Body of pancreas (tissue), 4 donors: ENCODE results near the gene RETN. TPM values are rescaled to one million over a fixed set of nuclear protein-coding genes. Genes with fewer than 3 reads are reported as not detected.

Experiments used
- ATAC-seq: fragments of 150-250 bp; one replicate; pipeline ENCODE4 v1.9.1; 2016
- DNase-seq, 4 donors: peaks; one replicate each; pipeline ENCODE4 v3.0.0-alpha.2; 2019
- H3K27ac ChIP-seq, 4 donors: fragments of 200-600 bp; sonication (generic); 1 replicate in 3 of 4; 2 replicates in 1 of 4; pipeline versions ENCODE4 v1.5.1 to v1.6.1; 2016 to 2019; ENCODE audit warnings: mild to moderate bottlenecking in 1 of 4, mixed read lengths in 1 of 4, moderate library complexity in 1 of 4
- H3K27me3 ChIP-seq, 2 donors: fragments of 200-600 bp; sonication (generic); one replicate each; pipeline ENCODE4 v1.6.0; 2016; ENCODE audit warnings: mild to moderate bottlenecking in 1 of 2
- H3K36me3 ChIP-seq, 2 donors: fragments of 200-600 bp; sonication (generic); replicated peaks in 1 of 2; 2 replicates each; pipeline ENCODE4 v1.5.1; 2016; ENCODE audit warnings: low read depth in 2 of 2; ENCODE audit not compliant: insufficient read depth in 1 of 2
- H3K4me1 ChIP-seq: fragments of 200-600 bp; sonication (generic); one replicate; pipeline ENCODE4 v1.6.0; 2016
- H3K4me3 ChIP-seq, 2 donors: fragments of 200-600 bp; sonication (generic); 1 replicate in 1 of 2; 2 replicates in 1 of 2; pipeline ENCODE4 v1.5.1; 2016 to 2019
- H3K9me3 ChIP-seq, 3 donors: fragments of 200-600 bp; sonication (generic); 1 replicate in 2 of 3; 2 replicates in 1 of 3; pipeline ENCODE4 v1.5.1; 2016
- CTCF ChIP-seq, 7 experiments: fragments of 450-650 bp in 4 of 7; fragments of 200-600 bp in 3 of 7; sonication (generic) in 3 of 7; IDR thresholded peaks; one replicate each; pipeline ENCODE4 v1.5.1; 2016 to 2019; ENCODE audit warnings: antibody characterized with exemption in 7 of 7
- POLR2A ChIP-seq, 3 donors: fragments of 450-650 bp; IDR thresholded peaks; one replicate each; pipeline ENCODE4 v1.6.1; 2016; ENCODE audit warnings: antibody characterized with exemption in 3 of 3, mild to moderate bottlenecking in 2 of 3
- WGBS, 2 donors: methylation state at CpG; one replicate each; pipeline ENCODE4 v1.1.5; 2017; 5-methylcytosine and 5-hydroxymethylcytosine counted together
- intact Hi-C: fragments of 100-400 bp; cut with DNase I; formaldehyde crosslinking; loops from one replicate; pipeline ENCODE4 v1.15.1; 2023
- total RNA-seq, 2 donors: library from RNA; depleted of rRNA; stranded (reverse); fragments of >200 nt; gene quantifications; one replicate each; pipeline ENCODE4 v1.1.0, GENCODE V29; 2016

The RETN gene
- total RNA-seq, 2 donors from 2014 or later, result not detected

- Histone ChIP-seq H3K27ac (no peak overlapping the region), H3K4me3 (no peak overlapping the region), H3K9me3 (no peaks in the 10 kb centered on the region), H3K4me1 (peaks cover 10% of the 10 kb centered on the region), H3K27me3 (no peaks in the 10 kb centered on the region), H3K36me3 (peaks cover 0 to 2% of the 10 kb centered on the region in 2 donors)
- DNase-seq (no peak), ATAC-seq (no peak)
- WGBS, 2 donors, result 92% methylated on average over 20 of the region's 20 CpGs; no CpG with 5 or more reads in 1 of the 2 donors
- no peak for TF ChIP-seq CTCF (IDR thresholded peaks at IDR 0.05)
- TF ChIP-seq POLR2A (IDR thresholded peaks at IDR 0.05), result no peak
- intact Hi-C loops, result no loop called here
These were observed 24.3 kb upstream of the RETN start for GRCh38 chr19:7644550-7644877.

- H3K27ac ChIP-seq, result no peak overlapping the region
- no peaks in the 10 kb centered on the region for H3K36me3 ChIP-seq
- peaks cover 11% of the 10 kb centered on the region for H3K4me1 ChIP-seq
- H3K9me3 ChIP-seq, result no peaks in the 10 kb centered on the region
- 75 to 96% methylated on average over 4 to 14 of the region's 14 CpGs for WGBS, 2 donors
- ATAC-seq (no peak), DNase-seq (no peak)
- H3K27me3 ChIP-seq, result no peaks in the 10 kb centered on the region
- H3K4me3 ChIP-seq, result no peak overlapping the region
- no peak for TF ChIP-seq CTCF (IDR thresholded peaks at IDR 0.05)
- intact Hi-C loops, result no loop called here
These were observed 23.7 kb upstream of the RETN start for GRCh38 chr19:7645163-7645562.

- DNase-seq (no peak), ATAC-seq (no peak)
- Histone ChIP-seq H3K36me3 (no peaks in the 10 kb centered on the region), H3K27me3 (no peaks in the 10 kb centered on the region), H3K4me3 (no peak overlapping the region), H3K4me1 (peaks cover 11% of the 10 kb centered on the region), H3K9me3 (no peaks in the 10 kb centered on the region), H3K27ac (no peak overlapping the region)
- TF ChIP-seq POLR2A (IDR thresholded peaks at IDR 0.05), result no peak
- no peak for TF ChIP-seq CTCF (IDR thresholded peaks at IDR 0.05)
- 73 to 88% methylated on average over 19 to 20 of the region's 20 CpGs for WGBS, 2 donors
- intact Hi-C loops, result no loop called here
These were observed 23.0 kb upstream of the RETN start for GRCh38 chr19:7645656-7646425.

- TF ChIP-seq CTCF (IDR thresholded peaks at IDR 0.05) (no peak), POLR2A (IDR thresholded peaks at IDR 0.05) (no peak)
- no peak for DNase-seq
- Histone ChIP-seq H3K36me3 (no peaks in the 10 kb centered on the region), H3K4me3 (no peak overlapping the region), H3K27ac (no peak overlapping the region), H3K27me3 (no peaks in the 10 kb centered on the region), H3K9me3 (no peaks in the 10 kb centered on the region), H3K4me1 (peaks cover 11% of the 10 kb centered on the region)
- intact Hi-C loops, result no loop called here
- WGBS, 2 donors, result 80 to 82% methylated on average over 7 to 8 of the region's 8 CpGs
- ATAC-seq, result no peak
These were observed 22.5 kb upstream of the RETN start for GRCh38 chr19:7646426-7646700.

GRCh38 chr19:7647156-7647555, 21.7 kb upstream of the RETN start:
- H3K27me3 ChIP-seq, result no peaks in the 10 kb centered on the region
- intact Hi-C loops, result no loop called here
- DNase-seq (no peak), ATAC-seq (no peak)
- 90 to 93% methylated on average over 7 to 23 of the region's 26 CpGs for WGBS, 2 donors
- no peak overlapping the region for H3K27ac ChIP-seq
- H3K4me3 ChIP-seq, result no peak overlapping the region
- no peaks in the 10 kb centered on the region for H3K9me3 ChIP-seq
- H3K36me3 ChIP-seq, result no peaks in the 10 kb centered on the region
- no peak for TF ChIP-seq POLR2A (IDR thresholded peaks at IDR 0.05)
- TF ChIP-seq CTCF (IDR thresholded peaks at IDR 0.05), result no peak
- peaks cover 16% of the 10 kb centered on the region for H3K4me1 ChIP-seq
